Vagina (tissue), 2 donors: ENCODE measurements around the gene NXPH1.

Experiments
- POLR2A ChIP-seq, 2 donors: fragments of 450-650 bp; IDR thresholded peaks; one replicate each; pipeline ENCODE4 v1.6.1; 2017; ENCODE audit warnings: antibody characterized with exemption in 2 of 2, mild to moderate bottlenecking in 2 of 2, moderate library complexity in 2 of 2
- TF ChIP-seq, protein P1 (sequence below), 3 experiments: fragments of 450-650 bp in 2 of 3; fragments of 200-600 bp in 1 of 3; sonication (generic) in 1 of 3; IDR thresholded peaks; one replicate each; pipeline ENCODE4 v1.5.1; 2017 to 2019; ENCODE audit warnings: antibody characterized with exemption in 3 of 3, mild to moderate bottlenecking in 2 of 3, moderate library complexity in 2 of 3

DNA sequence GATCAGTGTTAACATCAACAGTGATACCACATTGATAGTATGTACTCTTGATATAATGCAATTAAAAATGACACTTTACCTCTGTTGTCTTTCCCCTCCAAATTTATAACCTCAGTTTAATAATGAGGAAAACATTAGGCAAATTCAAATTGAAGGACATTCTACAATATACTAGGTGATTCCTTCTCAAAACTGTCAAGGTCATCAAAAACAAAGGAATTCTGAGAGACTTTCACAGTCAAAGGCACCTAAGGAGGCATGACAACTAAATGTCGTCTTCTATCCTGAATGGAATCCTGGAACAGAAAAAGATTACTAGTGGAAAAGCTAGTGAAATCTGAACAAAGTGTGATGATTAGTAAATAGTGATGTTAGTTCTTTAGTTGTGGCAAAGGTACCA, 22.3 kb upstream of the NXPH1 start:
- TF ChIP-seq POLR2A (IDR thresholded peaks at IDR 0.05): no peak
- TF ChIP-seq, protein P1, sequence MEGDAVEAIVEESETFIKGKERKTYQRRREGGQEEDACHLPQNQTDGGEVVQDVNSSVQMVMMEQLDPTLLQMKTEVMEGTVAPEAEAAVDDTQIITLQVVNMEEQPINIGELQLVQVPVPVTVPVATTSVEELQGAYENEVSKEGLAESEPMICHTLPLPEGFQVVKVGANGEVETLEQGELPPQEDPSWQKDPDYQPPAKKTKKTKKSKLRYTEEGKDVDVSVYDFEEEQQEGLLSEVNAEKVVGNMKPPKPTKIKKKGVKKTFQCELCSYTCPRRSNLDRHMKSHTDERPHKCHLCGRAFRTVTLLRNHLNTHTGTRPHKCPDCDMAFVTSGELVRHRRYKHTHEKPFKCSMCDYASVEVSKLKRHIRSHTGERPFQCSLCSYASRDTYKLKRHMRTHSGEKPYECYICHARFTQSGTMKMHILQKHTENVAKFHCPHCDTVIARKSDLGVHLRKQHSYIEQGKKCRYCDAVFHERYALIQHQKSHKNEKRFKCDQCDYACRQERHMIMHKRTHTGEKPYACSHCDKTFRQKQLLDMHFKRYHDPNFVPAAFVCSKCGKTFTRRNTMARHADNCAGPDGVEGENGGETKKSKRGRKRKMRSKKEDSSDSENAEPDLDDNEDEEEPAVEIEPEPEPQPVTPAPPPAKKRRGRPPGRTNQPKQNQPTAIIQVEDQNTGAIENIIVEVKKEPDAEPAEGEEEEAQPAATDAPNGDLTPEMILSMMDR (IDR thresholded peaks at IDR 0.05): no peak
